Natural killer cell (primary cell): ENCODE data around the gene PDCD7. TPM values are rescaled to one million over a fixed set of nuclear protein-coding genes. Genes with fewer than 3 reads are reported as not detected.

Experiments used
- ATAC-seq, 3 donors: fragments of 150-1000 bp in 2 of 3; fragments of 200-7000 bp in 1 of 3; cut with Tn5 transposase; 1 replicate in 1 of 3; 2 replicates in 2 of 3; pipeline ENCODE4 v1.10.0; 2021; ENCODE audit warnings: mild to moderate bottlenecking in 2 of 3, moderate library complexity in 2 of 3
- DNase-seq, 2 donors: peaks; one replicate each; pipeline versions ENCODE4 v3.0.0 to v3.0.0-alpha.2; 2013 to 2021; ENCODE audit warnings: mixed read lengths in 1 of 2
- H3K27ac ChIP-seq: one replicate; pipeline ENCODE4 v1.5.1; 2013; ENCODE audit warnings: mild to moderate bottlenecking, low read length
- H3K27me3 ChIP-seq: one replicate; pipeline ENCODE4 v1.6.1; 2013; ENCODE audit warnings: low read length; ENCODE audit not compliant: control insufficient read depth, insufficient read depth
- H3K36me3 ChIP-seq: one replicate; pipeline ENCODE4 v1.6.1; 2013; ENCODE audit warnings: low read length; ENCODE audit not compliant: control insufficient read depth, insufficient read depth
- H3K4me1 ChIP-seq: one replicate; pipeline ENCODE4 v1.6.1; 2013; ENCODE audit warnings: low read length; ENCODE audit not compliant: control insufficient read depth, insufficient read depth
- H3K4me3 ChIP-seq: one replicate; pipeline ENCODE4 v1.5.1; 2013; ENCODE audit warnings: low read length
- H3K9me3 ChIP-seq: one replicate; pipeline ENCODE4 v1.6.1; 2013; ENCODE audit warnings: low read length; ENCODE audit not compliant: control insufficient read depth, insufficient read depth
- H3K27ac Mint-ChIP-seq, 2 donors: one replicate each; pipeline ENCODE4 v1.8.0; 2022; ENCODE audit warnings: mild to moderate bottlenecking in 2 of 2, mixed read lengths in 2 of 2, moderate library complexity in 1 of 2
- H3K27me3 Mint-ChIP-seq, 2 donors: one replicate each; pipeline ENCODE4 v1.8.0; 2022; ENCODE audit warnings: low read depth in 2 of 2, mixed read lengths in 2 of 2
- H3K36me3 Mint-ChIP-seq: one replicate; pipeline ENCODE4 v1.8.0; 2022; ENCODE audit warnings: mixed read lengths
- H3K4me1 Mint-ChIP-seq, 2 donors: one replicate each; pipeline ENCODE4 v1.8.0; 2022; ENCODE audit warnings: mixed read lengths in 2 of 2
- H3K4me3 Mint-ChIP-seq: one replicate; pipeline ENCODE4 v1.8.0; 2022; ENCODE audit warnings: mild to moderate bottlenecking, moderate library complexity, mixed read lengths
- H3K9me3 Mint-ChIP-seq, 2 donors: one replicate each; pipeline ENCODE4 v1.8.0; 2022; ENCODE audit warnings: mixed read lengths in 2 of 2
- CTCF ChIP-seq: fragments of 200-600 bp; IDR thresholded peaks from one replicate; pipeline ENCODE4 v1.8.0; 2022; ENCODE audit warnings: antibody characterized with exemption
- WGBS: methylation state at CpG from one replicate; pipeline ENCODE4 v1.1.7; 2013; ENCODE audit warnings: missing lambda C conversion rate; ENCODE audit not compliant: insufficient coverage; 5-methylcytosine and 5-hydroxymethylcytosine counted together
- intact Hi-C: fragments of 100-400 bp; cut with micrococcal nuclease; formaldehyde crosslinking; loops from one replicate; pipeline ENCODE4 v1.14.2; 2022
- total RNA-seq, 4 donors: library from RNA; stranded (reverse); fragments of 120-200 nt in 1 of 4; gene quantifications; one replicate each; pipeline versions ENCODE4 v1.2.3 to v1.2.4, GENCODE V29; 2013 to 2022

PDCD7 gene
- total RNA-seq, 3 donors from 2014 or later (not counting 1 experiment from before 2014, with no cell fraction given), result 19.1 to 33.9 (median 26.7) TPM

- Mint-ChIP-seq H3K36me3 (no peaks in the 10 kb centered on the region), H3K4me1 (peaks cover 20 to 26% of the 10 kb centered on the region in 2 donors), H3K9me3 (no peaks in the 10 kb centered on the region), H3K27me3 (no peaks in the 10 kb centered on the region), H3K27ac (no peak overlapping the region), H3K4me3 (no peak overlapping the region)
- no peak overlapping the region for H3K4me3 ChIP-seq
- no peak for TF ChIP-seq CTCF
- peaks cover 42% of the 10 kb centered on the region for H3K36me3 ChIP-seq
- DNase-seq (no peak), ATAC-seq (no peak)
- intact Hi-C loops, result loop anchor here (10.0 kb wide), 2 partner anchors 45 to 205 kb away; partner anchors contain the start of gene PDCD7
- WGBS, result 100% methylated on average over 2 of the region's 3 CpGs
- no peak overlapping the region for H3K27ac ChIP-seq
- no peaks in the 10 kb centered on the region for H3K27me3 ChIP-seq
- no peaks in the 10 kb centered on the region for H3K9me3 ChIP-seq
- H3K4me1 ChIP-seq, result peaks cover 18% of the 10 kb centered on the region
Observed at GRCh38 chr15:65180167-65180566, 46.6 kb upstream of the PDCD7 start.

- DNase-seq (no peak), ATAC-seq (no peak)
- Histone ChIP-seq H3K36me3 (peaks cover 54% of the 10 kb centered on the region), H3K4me1 (peaks cover 3% of the 10 kb centered on the region), H3K9me3 (no peaks in the 10 kb centered on the region), H3K27ac (no peak overlapping the region), H3K4me3 (no peak overlapping the region), H3K27me3 (no peaks in the 10 kb centered on the region)
- no peak for TF ChIP-seq CTCF
- peaks cover 5 to 11% of the 10 kb centered on the region in 2 donors for H3K4me1 Mint-ChIP-seq
- no peaks in the 10 kb centered on the region for H3K9me3 Mint-ChIP-seq
- no peak overlapping the region for H3K4me3 Mint-ChIP-seq
- no peak overlapping the region for H3K27ac Mint-ChIP-seq
- H3K36me3 Mint-ChIP-seq, result no peaks in the 10 kb centered on the region
- WGBS, result no CpG with 5 or more reads among the region's 1 CpG
- intact Hi-C loops, result no loop called here
- H3K27me3 Mint-ChIP-seq, result no peaks in the 10 kb centered on the region
Observed at GRCh38 chr15:65177901-65178300, 44.3 kb upstream of the PDCD7 start.

GRCh38 chr15:65176056-65176455 lies 42.4 kb upstream of the PDCD7 start:
- DNase-seq, result no peak
- Histone ChIP-seq H3K9me3 (no peaks in the 10 kb centered on the region), H3K4me1 (no peaks in the 10 kb centered on the region), H3K36me3 (peaks cover 65% of the 10 kb centered on the region), H3K27ac (no peak overlapping the region), H3K27me3 (no peaks in the 10 kb centered on the region), H3K4me3 (no peak overlapping the region)
- no peak for TF ChIP-seq CTCF
- H3K4me3 Mint-ChIP-seq, result no peak overlapping the region
- no peaks in the 10 kb centered on the region for H3K9me3 Mint-ChIP-seq
- H3K4me1 Mint-ChIP-seq, result peaks cover 2% of the 10 kb centered on the region in 2 donors
- ATAC-seq, result no peak
- H3K27me3 Mint-ChIP-seq, result no peaks in the 10 kb centered on the region
- intact Hi-C loops, result no loop called here
- no peaks in the 10 kb centered on the region for H3K36me3 Mint-ChIP-seq
- H3K27ac Mint-ChIP-seq, result peak overlapping the region in 1 of 2 donors; percentile 3

GRCh38 chr15:65175511-65175910 lies 41.9 kb upstream of the PDCD7 start:
- WGBS, result 94% methylated on average over 5 of the region's 5 CpGs
- ATAC-seq (no peak), DNase-seq (no peak)
- intact Hi-C loops, result no loop called here
- no peaks in the 10 kb centered on the region for H3K9me3 Mint-ChIP-seq
- no peaks in the 10 kb centered on the region for H3K4me1 Mint-ChIP-seq
- no peaks in the 10 kb centered on the region for H3K27me3 Mint-ChIP-seq
- Histone ChIP-seq H3K27me3 (no peaks in the 10 kb centered on the region), H3K36me3 (peaks cover 68% of the 10 kb centered on the region), H3K9me3 (no peaks in the 10 kb centered on the region), H3K4me3 (no peak overlapping the region), H3K27ac (no peak overlapping the region), H3K4me1 (no peaks in the 10 kb centered on the region)
- TF ChIP-seq CTCF, result no peak
- H3K27ac Mint-ChIP-seq, result peak overlapping the region in 1 of 2 donors; percentile 3
- no peak overlapping the region for H3K4me3 Mint-ChIP-seq
- no peaks in the 10 kb centered on the region for H3K36me3 Mint-ChIP-seq
